Neural cell (in vitro differentiated cells): ENCODE measurements around the gene ZFP90.

Experiments
- POLR2AphosphoS5 ChIP-seq: IDR thresholded peaks from 2 replicates; pipeline ENCODE4 v1.6.1; 2012
- TF ChIP-seq, protein P1 (sequence below): fragments of 450-650 bp; IDR thresholded peaks from 2 replicates; pipeline ENCODE4 v1.5.1; 2014; ENCODE audit warnings: antibody characterized with exemption, mild to moderate bottlenecking, moderate library complexity; ENCODE audit not compliant: poor library complexity, severe bottlenecking

DNA sequence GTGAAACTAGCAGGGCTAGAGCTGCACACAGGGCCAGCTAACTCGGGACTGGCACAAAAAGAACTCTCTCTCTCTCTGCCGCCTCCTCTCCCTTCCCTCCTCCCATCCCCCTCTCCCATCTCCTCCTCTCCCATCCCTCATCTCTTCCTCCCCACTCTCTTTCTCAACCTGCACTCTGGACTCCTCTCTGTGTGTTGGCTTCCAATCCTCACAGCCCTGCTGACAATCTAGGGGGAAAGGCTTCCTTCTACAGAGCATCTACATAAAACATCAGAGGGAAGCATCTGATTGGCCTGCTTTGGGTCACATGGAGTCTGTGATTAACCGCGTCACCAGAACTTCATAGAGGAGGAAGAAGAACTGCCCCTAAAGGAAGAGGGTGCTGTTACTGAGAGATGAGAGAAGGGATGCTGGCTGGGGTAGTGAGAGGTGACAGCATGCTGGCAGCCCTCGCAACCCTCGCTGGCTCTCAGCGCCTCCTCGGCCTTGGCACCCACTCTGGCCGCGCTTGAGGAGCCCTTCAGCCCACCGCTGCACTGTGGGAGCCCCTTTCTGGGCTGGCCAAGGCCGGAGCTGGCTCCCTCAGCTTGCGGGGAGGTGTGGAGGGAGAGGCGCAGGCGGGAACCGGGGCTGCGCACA is 12.8 kb upstream of the ZFP90 start:
- TF ChIP-seq POLR2AphosphoS5: no peak
- TF ChIP-seq, protein P1, sequence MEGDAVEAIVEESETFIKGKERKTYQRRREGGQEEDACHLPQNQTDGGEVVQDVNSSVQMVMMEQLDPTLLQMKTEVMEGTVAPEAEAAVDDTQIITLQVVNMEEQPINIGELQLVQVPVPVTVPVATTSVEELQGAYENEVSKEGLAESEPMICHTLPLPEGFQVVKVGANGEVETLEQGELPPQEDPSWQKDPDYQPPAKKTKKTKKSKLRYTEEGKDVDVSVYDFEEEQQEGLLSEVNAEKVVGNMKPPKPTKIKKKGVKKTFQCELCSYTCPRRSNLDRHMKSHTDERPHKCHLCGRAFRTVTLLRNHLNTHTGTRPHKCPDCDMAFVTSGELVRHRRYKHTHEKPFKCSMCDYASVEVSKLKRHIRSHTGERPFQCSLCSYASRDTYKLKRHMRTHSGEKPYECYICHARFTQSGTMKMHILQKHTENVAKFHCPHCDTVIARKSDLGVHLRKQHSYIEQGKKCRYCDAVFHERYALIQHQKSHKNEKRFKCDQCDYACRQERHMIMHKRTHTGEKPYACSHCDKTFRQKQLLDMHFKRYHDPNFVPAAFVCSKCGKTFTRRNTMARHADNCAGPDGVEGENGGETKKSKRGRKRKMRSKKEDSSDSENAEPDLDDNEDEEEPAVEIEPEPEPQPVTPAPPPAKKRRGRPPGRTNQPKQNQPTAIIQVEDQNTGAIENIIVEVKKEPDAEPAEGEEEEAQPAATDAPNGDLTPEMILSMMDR: no peak
